ENCODE data around the gene DDX31.

- no peak for TF ChIP-seq FOXM1 (IDR thresholded peaks at IDR 0.05; ENCODE audit: borderline replicate concordance)
- no peak for TF ChIP-seq NFRKB (IDR thresholded peaks at IDR 0.05)
- TF ChIP-seq ZNF384 (IDR thresholded peaks at IDR 0.05) = no peak
- TF ChIP-seq ELF4 (IDR thresholded peaks at IDR 0.05) = no peak
- TF ChIP-seq FOXA1 (IDR thresholded peaks at IDR 0.05) = no peak
- no peak for TF ChIP-seq SUZ12 (IDR thresholded peaks at IDR 0.05)
- no peak for TF ChIP-seq BHLHE40 (IDR thresholded peaks at IDR 0.05; ENCODE audit: borderline replicate concordance)
Observed at GRCh38 chr9:132663851-132664250, 5.9 kb downstream of the DDX31 start.

Data from HEK293T (cell line).